Epidermal melanocyte (primary cell): ENCODE results near the gene DNAJC3.

ENCODE experiments used
- DNase-seq: peaks from one replicate; pipeline ENCODE4 v3.0.0; 2011; ENCODE audit warnings: low spot score; ENCODE audit not compliant: insufficient read length

Gene DNAJC3, protein sequence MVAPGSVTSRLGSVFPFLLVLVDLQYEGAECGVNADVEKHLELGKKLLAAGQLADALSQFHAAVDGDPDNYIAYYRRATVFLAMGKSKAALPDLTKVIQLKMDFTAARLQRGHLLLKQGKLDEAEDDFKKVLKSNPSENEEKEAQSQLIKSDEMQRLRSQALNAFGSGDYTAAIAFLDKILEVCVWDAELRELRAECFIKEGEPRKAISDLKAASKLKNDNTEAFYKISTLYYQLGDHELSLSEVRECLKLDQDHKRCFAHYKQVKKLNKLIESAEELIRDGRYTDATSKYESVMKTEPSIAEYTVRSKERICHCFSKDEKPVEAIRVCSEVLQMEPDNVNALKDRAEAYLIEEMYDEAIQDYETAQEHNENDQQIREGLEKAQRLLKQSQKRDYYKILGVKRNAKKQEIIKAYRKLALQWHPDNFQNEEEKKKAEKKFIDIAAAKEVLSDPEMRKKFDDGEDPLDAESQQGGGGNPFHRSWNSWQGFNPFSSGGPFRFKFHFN

DNA sequence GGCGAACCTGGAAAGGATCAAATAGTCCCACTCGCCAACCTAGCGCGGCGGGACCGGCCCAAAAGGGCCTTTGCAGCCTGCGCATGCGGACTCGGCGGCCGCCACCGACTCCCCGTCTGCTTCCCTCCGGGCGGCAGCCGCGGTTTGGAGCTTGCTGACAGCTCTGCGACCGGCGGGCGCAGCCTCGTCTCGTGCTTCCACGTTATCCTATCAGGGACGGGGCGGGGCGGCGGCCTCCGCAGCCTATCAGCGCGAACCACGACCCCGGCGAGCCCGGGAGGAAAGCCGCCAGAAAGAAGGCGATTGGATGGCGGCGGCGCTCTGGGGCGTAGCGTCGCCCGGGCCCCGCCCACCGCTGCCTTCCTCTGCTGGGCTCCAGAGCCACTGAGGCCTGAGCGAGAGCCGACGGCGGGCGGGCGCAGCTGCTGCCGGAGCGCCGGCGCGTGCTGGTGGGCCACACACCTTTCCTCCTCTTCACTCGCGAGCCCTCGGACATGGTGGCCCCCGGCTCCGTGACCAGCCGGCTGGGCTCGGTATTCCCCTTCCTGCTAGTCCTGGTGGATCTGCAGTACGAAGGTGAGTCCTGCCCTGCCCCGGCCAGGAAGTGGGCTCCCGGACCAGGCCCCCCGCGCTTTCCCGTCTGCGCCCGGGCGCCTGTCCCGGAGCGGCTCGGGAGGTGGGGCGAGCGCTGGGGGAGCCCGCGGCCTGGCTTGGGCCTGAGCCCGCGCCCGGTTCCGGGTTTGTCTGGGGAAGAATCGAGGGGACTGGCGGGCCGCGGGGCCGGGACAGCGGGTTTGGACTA, at the start of gene DNAJC3:
Gene DNAJC3, plus strand, starts transcription at position 378 of the 802 bp plus-strand sequence. Its CDS starts 117 bp downstream, at position 495.
- DNase-seq, result peak; percentile 96

- no peak for DNase-seq
Measured at GRCh38 chr13:95627590-95627989, 49.3 kb upstream of the DNAJC3 start.

DNA sequence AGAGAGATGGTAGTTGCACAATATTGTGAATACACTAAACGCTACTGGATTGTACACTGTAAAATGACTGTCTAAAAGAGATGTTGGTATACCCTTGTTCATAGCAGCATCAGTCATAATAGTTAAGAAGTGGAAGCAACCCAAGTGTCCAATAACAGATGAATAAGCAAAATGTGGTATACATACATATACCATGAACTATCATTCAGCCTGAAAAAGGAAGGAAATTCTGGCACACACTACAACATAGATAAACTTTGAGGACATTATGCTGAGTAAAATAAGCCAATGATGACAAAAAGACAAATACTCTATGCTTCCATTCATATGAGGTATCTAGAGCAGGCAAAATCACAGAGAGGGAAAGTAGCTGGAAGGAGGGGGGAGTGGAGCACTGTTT, 48.5 kb upstream of the DNAJC3 start:
- no peak for DNase-seq

GRCh38 chr13:95629071-95629470, 47.9 kb upstream of the DNAJC3 start:
- no peak for DNase-seq

GRCh38 chr13:95630593-95630992, 46.3 kb upstream of the DNAJC3 start:
- no peak for DNase-seq

DNA sequence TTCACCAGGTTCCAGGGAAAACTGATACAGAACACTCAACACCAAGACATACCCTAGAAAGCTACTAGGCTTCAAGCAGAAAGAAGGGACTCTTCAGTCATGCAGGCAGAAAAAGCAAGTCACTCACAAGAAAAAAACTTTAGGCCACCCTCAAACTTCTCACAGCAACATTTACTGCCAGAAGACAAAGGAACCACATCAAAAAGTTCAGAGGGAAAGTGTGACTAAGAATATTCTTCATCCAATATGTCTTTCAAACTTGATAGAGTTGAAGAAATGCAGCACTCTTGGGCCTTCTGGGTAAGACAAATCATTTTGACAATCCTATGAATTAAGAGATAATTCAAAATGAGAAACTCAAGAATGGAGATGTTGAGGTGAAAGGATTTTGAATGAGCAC, 40.1 kb upstream of the DNAJC3 start:
- no peak for DNase-seq

GRCh38 chr13:95641291-95642027, 35.5 kb upstream of the DNAJC3 start:
- no peak for DNase-seq

- DNase-seq, result no peak
Measured at GRCh38 chr13:95642028-95642621, 34.8 kb upstream of the DNAJC3 start.

- DNase-seq, result no peak
Measured at GRCh38 chr13:95642999-95643398, 33.9 kb upstream of the DNAJC3 start.

- DNase-seq, result no peak
Measured at GRCh38 chr13:95643571-95643935, 33.4 kb upstream of the DNAJC3 start.

GRCh38 chr13:95643936-95644598, 32.9 kb upstream of the DNAJC3 start:
- no peak for DNase-seq

DNA sequence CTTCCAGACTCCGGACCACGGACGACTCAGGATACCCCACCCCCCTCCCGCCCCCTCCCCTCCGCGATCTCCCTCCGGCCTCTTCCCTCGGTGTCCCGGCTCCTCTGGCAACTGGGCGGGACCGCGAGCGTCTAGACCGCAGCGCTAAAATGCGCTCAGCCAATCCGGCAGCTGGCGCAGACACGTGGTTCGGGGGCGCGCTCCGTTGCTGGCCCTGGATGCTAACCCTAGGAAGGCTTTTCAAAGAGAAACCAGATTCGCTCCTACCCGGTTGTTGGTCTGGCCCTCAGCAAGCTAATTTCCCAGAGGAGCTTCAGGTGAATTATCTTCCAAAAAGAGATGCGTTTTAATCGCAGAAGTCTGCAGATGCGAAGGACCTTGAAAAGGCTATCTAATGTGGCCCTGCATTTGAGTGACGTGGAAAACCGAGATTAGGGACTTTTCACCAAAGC, 32.3 kb upstream of the DNAJC3 start, which contains the start of gene DZIP1:
Gene DZIP1, minus strand, starts transcription at position 106 of the 452 bp plus-strand sequence. CDS start 2,677 bp downstream, outside the sequence.
- DNase-seq, result peak; percentile 72

- DNase-seq, result no peak
Measured at GRCh38 chr13:95647321-95647720, 29.6 kb upstream of the DNAJC3 start.

DNA sequence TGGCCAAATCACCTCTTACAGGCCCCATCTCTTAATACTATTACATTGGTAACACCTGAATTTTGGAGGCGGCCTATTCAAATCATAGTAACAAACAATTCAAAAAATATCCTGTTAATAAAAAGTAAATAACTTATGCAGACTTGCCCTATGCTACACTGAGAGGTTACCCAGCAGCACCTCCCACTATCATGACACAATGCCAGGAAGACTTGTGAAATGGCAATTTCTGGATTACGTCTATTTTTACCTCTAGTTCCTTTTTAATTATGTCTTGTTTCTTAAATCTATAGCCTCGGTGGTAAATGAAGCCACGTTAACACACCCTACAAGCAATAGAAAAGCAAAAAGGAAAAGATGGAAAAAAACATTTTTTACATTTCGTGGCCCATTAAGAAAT, 26.2 kb upstream of the DNAJC3 start:
- no peak for DNase-seq

DNA sequence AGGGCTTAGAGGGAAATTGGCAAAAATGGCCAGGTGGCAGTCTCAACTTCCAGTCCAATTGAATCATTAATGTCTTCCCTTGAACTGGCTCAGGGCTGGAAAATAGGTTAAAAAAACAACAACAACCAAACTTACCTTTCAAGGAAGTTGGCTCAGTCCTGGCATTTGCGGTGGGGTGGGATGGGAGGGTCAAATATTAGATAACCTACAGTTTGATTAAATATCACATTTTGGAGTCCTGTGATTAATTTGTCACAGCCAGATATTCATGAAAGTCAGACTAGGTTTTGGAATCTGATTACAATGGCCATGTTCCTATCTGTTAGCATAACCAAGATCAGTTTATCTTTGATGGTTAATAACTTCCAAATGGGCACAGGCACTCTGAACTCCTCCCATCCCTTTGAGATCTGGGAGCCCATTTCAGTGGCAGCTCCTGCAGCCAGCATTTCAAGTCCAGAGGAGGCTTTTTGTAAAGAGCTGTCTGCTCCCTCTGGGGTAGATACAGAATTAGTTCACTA, 24.6 kb upstream of the DNAJC3 start:
- no peak for DNase-seq

- no peak for DNase-seq
Measured at GRCh38 chr13:95652821-95653220, 24.1 kb upstream of the DNAJC3 start.

DNA sequence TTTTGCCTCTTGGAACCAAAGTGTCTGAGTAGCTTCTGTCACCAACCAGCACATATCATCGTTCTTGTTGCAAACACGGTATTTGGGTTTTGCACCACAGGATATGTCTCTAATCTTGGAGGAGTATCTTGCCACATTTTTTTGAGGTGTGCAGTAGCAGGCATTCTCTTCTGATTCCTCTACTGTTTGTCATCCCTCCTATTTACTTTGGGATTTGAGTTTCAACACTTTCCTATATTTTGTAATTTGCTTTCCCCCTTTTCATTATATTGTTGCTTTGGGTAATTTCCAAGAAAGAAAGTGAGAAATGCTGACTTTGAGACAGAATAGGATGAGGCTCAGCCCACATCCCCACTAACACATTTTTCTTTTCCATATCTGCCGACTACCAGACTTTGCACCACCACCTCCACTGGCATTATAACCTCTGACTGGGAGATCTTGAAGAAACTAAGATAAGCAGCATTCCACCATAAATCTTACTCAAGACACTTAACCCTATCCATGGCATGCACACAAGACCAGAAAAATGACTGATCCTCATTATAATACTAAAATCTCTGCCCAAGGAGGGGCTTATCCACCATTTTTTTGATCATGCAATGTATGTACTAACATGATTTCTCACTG, 20.4 kb upstream of the DNAJC3 start:
- no peak for DNase-seq

- DNase-seq, result no peak
Measured at GRCh38 chr13:95659500-95659899, 17.4 kb upstream of the DNAJC3 start.

GRCh38 chr13:95660981-95661581, 15.9 kb upstream of the DNAJC3 start:
- DNase-seq, result peak; percentile 41
